Dendritic cell treated with granulocyte-macrophage colony-stimulating factor and Interleukin-4, amounts not matched to agents 40 ng/mL and 50 ng/mL, for 4 days (primary cell): ENCODE measurements around the gene DGCR2.

Experiments used
- H3K27ac Mint-ChIP-seq: one replicate; pipeline ENCODE4 v1.8.0; 2022; ENCODE audit warnings: mild to moderate bottlenecking, mixed read lengths
- H3K27me3 Mint-ChIP-seq: one replicate; pipeline ENCODE4 v1.8.0; 2022; ENCODE audit warnings: mild to moderate bottlenecking, mixed read lengths
- H3K36me3 Mint-ChIP-seq: one replicate; pipeline ENCODE4 v1.8.0; 2022; ENCODE audit warnings: low read depth, mixed read lengths
- H3K4me1 Mint-ChIP-seq: one replicate; pipeline ENCODE4 v1.8.0; 2022; ENCODE audit warnings: low read depth, mixed read lengths
- H3K4me3 Mint-ChIP-seq: one replicate; pipeline ENCODE4 v1.8.0; 2022; ENCODE audit warnings: mild to moderate bottlenecking, moderate library complexity, mixed read lengths
- H3K9me3 Mint-ChIP-seq: one replicate; pipeline ENCODE4 v1.8.0; 2022; ENCODE audit warnings: mixed read lengths
- intact Hi-C: fragments of 100-400 bp; cut with micrococcal nuclease; formaldehyde crosslinking; loops from one replicate; pipeline ENCODE4 v1.15.0; 2022

Gene DGCR2

GRCh38 chr22:19065298-19065859 lies 56.8 kb downstream of the DGCR2 start:
- Mint-ChIP-seq H3K27ac (no peak overlapping the region), H3K36me3 (peaks cover 96% of the 10 kb centered on the region), H3K4me3 (no peak overlapping the region), H3K4me1 (peaks cover 6% of the 10 kb centered on the region), H3K27me3 (no peaks in the 10 kb centered on the region), H3K9me3 (no peaks in the 10 kb centered on the region)
- intact Hi-C loops, result no loop called here

- Mint-ChIP-seq H3K36me3 (peaks cover 97% of the 10 kb centered on the region), H3K9me3 (no peaks in the 10 kb centered on the region), H3K4me1 (peaks cover 6% of the 10 kb centered on the region), H3K4me3 (no peak overlapping the region), H3K27me3 (no peaks in the 10 kb centered on the region), H3K27ac (no peak overlapping the region)
- intact Hi-C loops, result no loop called here
Observed at GRCh38 chr22:19064354-19065054, 57.7 kb downstream of the DGCR2 start.

GRCh38 chr22:19063581-19064353 lies 58.4 kb downstream of the DGCR2 start:
- no peak overlapping the region for H3K27ac Mint-ChIP-seq
- H3K36me3 Mint-ChIP-seq, result peaks cover 99% of the 10 kb centered on the region
- no peaks in the 10 kb centered on the region for H3K27me3 Mint-ChIP-seq

GRCh38 chr22:19062943-19063308 lies 59.3 kb downstream of the DGCR2 start:
- H3K4me3 Mint-ChIP-seq, result no peak overlapping the region
- peaks cover 99% of the 10 kb centered on the region for H3K36me3 Mint-ChIP-seq
- no peak overlapping the region for H3K27ac Mint-ChIP-seq
- H3K27me3 Mint-ChIP-seq, result no peaks in the 10 kb centered on the region
- intact Hi-C loops, result no loop called here
- H3K4me1 Mint-ChIP-seq, result no peaks in the 10 kb centered on the region
- no peaks in the 10 kb centered on the region for H3K9me3 Mint-ChIP-seq

More at GRCh38 chr22:19063581-19064353, 58.4 kb downstream of the DGCR2 start:
- intact Hi-C loops, result no loop called here
- H3K4me1 Mint-ChIP-seq, result peaks cover 3% of the 10 kb centered on the region
- no peaks in the 10 kb centered on the region for H3K9me3 Mint-ChIP-seq
- no peak overlapping the region for H3K4me3 Mint-ChIP-seq

- no peaks in the 10 kb centered on the region for H3K4me1 Mint-ChIP-seq
- H3K4me3 Mint-ChIP-seq, result no peak overlapping the region
- peaks cover 100% of the 10 kb centered on the region for H3K36me3 Mint-ChIP-seq
- intact Hi-C loops, result no loop called here
- no peaks in the 10 kb centered on the region for H3K9me3 Mint-ChIP-seq
- no peaks in the 10 kb centered on the region for H3K27me3 Mint-ChIP-seq
- no peak overlapping the region for H3K27ac Mint-ChIP-seq
Observed at GRCh38 chr22:19062139-19062942, 59.9 kb downstream of the DGCR2 start.

- Mint-ChIP-seq H3K27me3 (no peaks in the 10 kb centered on the region), H3K4me1 (no peaks in the 10 kb centered on the region), H3K27ac (no peak overlapping the region), H3K9me3 (no peaks in the 10 kb centered on the region), H3K36me3 (peaks cover 100% of the 10 kb centered on the region), H3K4me3 (no peak overlapping the region)
- intact Hi-C loops, result no loop called here
Observed at GRCh38 chr22:19061471-19062138, 60.6 kb downstream of the DGCR2 start.

GRCh38 chr22:19060356-19061009 lies 61.7 kb downstream of the DGCR2 start:
- Mint-ChIP-seq H3K4me3 (no peak overlapping the region), H3K27ac (peak overlapping the region; percentile 9), H3K4me1 (no peaks in the 10 kb centered on the region), H3K9me3 (no peaks in the 10 kb centered on the region), H3K27me3 (no peaks in the 10 kb centered on the region), H3K36me3 (peaks cover 100% of the 10 kb centered on the region)
- intact Hi-C loops, result no loop called here

GRCh38 chr22:19059481-19060278 lies 62.5 kb downstream of the DGCR2 start:
- Mint-ChIP-seq H3K36me3 (peaks cover 98% of the 10 kb centered on the region), H3K9me3 (no peaks in the 10 kb centered on the region), H3K27me3 (no peaks in the 10 kb centered on the region), H3K4me3 (no peak overlapping the region), H3K27ac (peak overlapping the region; percentile 9), H3K4me1 (no peaks in the 10 kb centered on the region)
- intact Hi-C loops, result no loop called here

GRCh38 chr22:19058713-19059451 lies 63.3 kb downstream of the DGCR2 start:
- H3K4me1 Mint-ChIP-seq, result no peaks in the 10 kb centered on the region
- H3K27ac Mint-ChIP-seq, result no peak overlapping the region
- intact Hi-C loops, result no loop called here
- no peak overlapping the region for H3K4me3 Mint-ChIP-seq
- no peaks in the 10 kb centered on the region for H3K27me3 Mint-ChIP-seq
- peaks cover 98% of the 10 kb centered on the region for H3K36me3 Mint-ChIP-seq
- no peaks in the 10 kb centered on the region for H3K9me3 Mint-ChIP-seq

GRCh38 chr22:19057999-19058491 lies 64.2 kb downstream of the DGCR2 start:
- Mint-ChIP-seq H3K36me3 (peaks cover 98% of the 10 kb centered on the region), H3K4me3 (no peak overlapping the region), H3K27me3 (no peaks in the 10 kb centered on the region), H3K4me1 (no peaks in the 10 kb centered on the region), H3K27ac (no peak overlapping the region), H3K9me3 (no peaks in the 10 kb centered on the region)
- intact Hi-C loops, result no loop called here

- H3K4me3 Mint-ChIP-seq, result no peak overlapping the region
- no peaks in the 10 kb centered on the region for H3K9me3 Mint-ChIP-seq
- no peaks in the 10 kb centered on the region for H3K27me3 Mint-ChIP-seq
- H3K27ac Mint-ChIP-seq, result no peak overlapping the region
- intact Hi-C loops, result no loop called here
- H3K4me1 Mint-ChIP-seq, result no peaks in the 10 kb centered on the region
- peaks cover 98% of the 10 kb centered on the region for H3K36me3 Mint-ChIP-seq
Observed at GRCh38 chr22:19057539-19057938, 64.7 kb downstream of the DGCR2 start.

GRCh38 chr22:19056951-19057401 lies 65.2 kb downstream of the DGCR2 start:
- H3K27ac Mint-ChIP-seq, result no peak overlapping the region
- no peaks in the 10 kb centered on the region for H3K27me3 Mint-ChIP-seq
- intact Hi-C loops, result no loop called here
- no peaks in the 10 kb centered on the region for H3K9me3 Mint-ChIP-seq
- H3K4me3 Mint-ChIP-seq, result no peak overlapping the region
- H3K4me1 Mint-ChIP-seq, result no peaks in the 10 kb centered on the region
- peaks cover 98% of the 10 kb centered on the region for H3K36me3 Mint-ChIP-seq
